ENCODE data around the gene UBE2M. TPM values are rescaled to one million over a fixed set of nuclear protein-coding genes. Genes with fewer than 3 reads are reported as not detected.
A peak's percentile ranks its signal among the peaks of the same experiment; 100 is the strongest.

UBE2M gene
- total RNA-seq, 1 experiment from 2014 or later = 127 TPM

GRCh38 chr19:58555369-58555885, 3.0 kb downstream of the UBE2M start:
- Mint-ChIP-seq H3K4me3 (peak overlapping the region; percentile 96 to 99), H3K4me1 (peaks cover 26 to 45% of the 10 kb centered on the region in 2 experiments), H3K36me3 (ENCODE audit: insufficient read depth in 1 of 3, low read depth in 3 of 3) (peaks cover 27 to 63% (median 47%) of the 10 kb centered on the region in 3 experiments; a peak in 6 of 7 replicates), H3K27ac (peak overlapping the region; percentile 92 to 99 (median 98); a peak in 6 of 7 replicates), H3K9me3 (no peaks in the 10 kb centered on the region; a peak in 2 of 5 replicates), H3K27me3 (ENCODE audit: low read depth) (peaks cover 1% of the 10 kb centered on the region; the same call in 1 of the 2 replicates)
- Histone ChIP-seq H4K91ac (ENCODE audit: insufficient read length, low read depth, low read length) (no peak overlapping the region), H4K20me1 (ENCODE audit: control insufficient read depth, insufficient read depth, insufficient read length) (no peaks in the 10 kb centered on the region), H3K4me1 (ENCODE audit: insufficient read depth, low read length) (no peaks in the 10 kb centered on the region), H3K79me2 (ENCODE audit: insufficient read depth, low read length) (peaks cover 8% of the 10 kb centered on the region; the same call in 1 of the 2 replicates), H2AK5ac (ENCODE audit: insufficient read length, low read length) (no peak overlapping the region), H3K79me1 (ENCODE audit: insufficient read depth, low read depth, low read length, poor library complexity, severe bottlenecking) (no peaks in the 10 kb centered on the region), H3K23me2 (ENCODE audit: insufficient read length, low read depth, low read length, poor library complexity, severe bottlenecking) (peaks cover 16% of the 10 kb centered on the region), H3K18ac (ENCODE audit: insufficient read length, low read depth, low read length) (peak overlapping the region; percentile 8), H3K4me2 (ENCODE audit: insufficient read depth, insufficient read length, low read length) (peak overlapping the region; percentile 89), H3K9ac (ENCODE audit: extremely low read depth, insufficient read length, low read length) (peak overlapping the region; percentile 48), H3K9me3 (ENCODE audit: control insufficient read depth, low read depth, low read length) (no peaks in the 10 kb centered on the region), H2BK5ac (ENCODE audit: insufficient read length, low read length) (no peak overlapping the region), H4K5ac (ENCODE audit: insufficient read length, low read depth, low read length) (no peak overlapping the region), H3T11ph (ENCODE audit: low read length) (no peak overlapping the region), H4K8ac (replicated peaks; ENCODE audit: insufficient read length, low read depth, low read length) (no peak overlapping the region), H2BK20ac (ENCODE audit: low read depth, low read length, poor library complexity, severe bottlenecking) (no peak overlapping the region), H2BK12ac (ENCODE audit: insufficient read length, low read depth, low read length) (no peak overlapping the region), H3K56ac (ENCODE audit: insufficient read length, low read depth, low read length) (no peak overlapping the region), H2AFZ (ENCODE audit: low read length) (no peak overlapping the region), H3K27me3 (ENCODE audit: insufficient read depth, low read length) (no peaks in the 10 kb centered on the region), H2BK15ac (ENCODE audit: low read depth, low read length) (no peak overlapping the region), H3K4ac (ENCODE audit: low read depth, low read length) (no peak overlapping the region), H3K14ac (ENCODE audit: insufficient read depth, low read length) (no peak overlapping the region), H3K23ac (ENCODE audit: insufficient read length, low read depth, low read length) (no peak overlapping the region), H3K27ac (ENCODE audit: insufficient read length, low read depth, low read length) (no peak overlapping the region), H2BK120ac (ENCODE audit: low read depth, low read length, poor library complexity, severe bottlenecking) (no peak overlapping the region)
- no CpG with 5 or more reads among the region's 4 CpGs for WGBS (ENCODE audit: extremely low coverage, insufficient read length, low lambda C conversion rate)
- no peak for DNase-seq
- no peak for TF ChIP-seq CTCF (conservative IDR thresholded peaks at IDR 0.05)

Data from H9 (cell line).